GM18519 (cell line): Measurements from ENCODE around the gene BLACAT1.

Experiments
- ATAC-seq: cut with Tn5 transposase; IDR thresholded peaks from one replicate; pipeline ENCODE4 v1.9.1; 2021; ENCODE audit warnings: mild to moderate bottlenecking, moderate library complexity; ENCODE audit not compliant: unreplicated experiment, low FRiP score

Gene BLACAT1

DNA sequence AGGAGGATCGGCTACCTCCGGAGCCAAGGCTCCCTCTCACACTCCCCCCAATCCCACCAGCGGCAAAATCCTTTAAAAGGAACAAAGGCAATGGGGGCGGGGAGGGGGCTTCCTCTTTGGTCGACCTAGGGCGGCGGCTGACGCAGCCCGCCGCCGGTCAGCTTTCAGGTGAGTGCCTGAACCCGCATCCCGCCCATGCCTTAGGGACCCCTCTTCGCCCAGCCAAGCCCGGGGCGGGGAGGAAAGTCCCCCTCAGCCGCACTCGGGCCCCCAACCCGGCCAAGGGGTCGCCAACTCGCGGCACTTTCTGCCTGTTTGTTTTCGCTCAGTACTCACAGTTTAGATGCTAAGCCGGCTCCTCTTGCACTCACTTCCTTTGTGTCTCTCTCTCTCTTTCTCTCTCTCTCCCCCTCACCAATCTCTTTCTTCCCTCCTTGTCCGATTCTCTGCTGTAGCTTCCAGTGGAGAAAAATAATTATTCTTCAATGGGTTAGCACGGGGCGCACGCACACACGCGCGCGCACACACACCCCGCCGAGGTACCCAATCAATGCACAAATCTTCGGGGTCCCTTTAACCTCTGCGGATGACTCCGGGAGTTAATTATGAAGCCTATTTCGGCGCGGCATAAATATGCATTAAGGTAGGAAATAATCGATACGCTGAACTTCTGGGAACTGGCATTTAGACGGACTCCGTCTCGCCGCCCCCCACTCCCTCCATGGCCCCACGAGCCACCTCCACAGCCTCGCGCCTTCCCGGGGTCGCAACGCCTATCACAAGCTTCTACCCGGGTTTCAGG is at the start of gene BLACAT1:
Gene BLACAT1, minus strand, starts transcription at position 465 of the 802 bp plus-strand sequence.
- ATAC-seq = no peak

DNA sequence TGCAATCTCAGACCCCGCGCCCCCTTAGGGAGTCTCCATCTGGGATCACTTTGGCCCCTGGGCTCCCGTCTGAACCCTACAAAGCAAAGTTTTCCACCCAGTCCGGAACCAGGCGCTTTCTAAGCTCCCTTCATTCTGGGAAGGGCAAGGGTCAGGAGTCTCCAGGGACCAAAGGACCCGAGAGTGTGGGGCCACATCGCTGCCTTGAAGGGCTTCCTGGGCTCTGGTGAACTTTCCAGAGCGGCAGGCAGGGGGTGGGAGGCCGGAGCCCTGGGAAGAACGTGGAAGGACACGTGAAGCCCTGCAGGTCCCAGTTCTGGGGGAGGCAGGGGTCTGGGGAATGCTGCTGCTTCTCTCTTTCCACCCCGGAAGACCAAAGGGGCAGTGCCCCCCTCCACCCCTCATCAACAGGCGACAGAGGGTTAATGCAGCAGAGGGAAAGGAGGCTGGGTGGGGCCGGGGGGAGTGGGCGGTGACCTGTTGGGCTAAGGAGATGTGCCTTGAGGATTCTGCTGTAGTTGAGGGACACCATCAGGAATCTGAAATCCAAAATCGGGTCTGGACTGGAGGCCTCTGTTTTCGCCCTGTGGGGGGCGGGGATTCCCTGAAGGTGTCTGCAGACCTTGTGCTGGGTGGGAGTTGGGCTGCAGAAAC is 49.4 kb upstream of the BLACAT1 start:
- ATAC-seq = no peak

DNA sequence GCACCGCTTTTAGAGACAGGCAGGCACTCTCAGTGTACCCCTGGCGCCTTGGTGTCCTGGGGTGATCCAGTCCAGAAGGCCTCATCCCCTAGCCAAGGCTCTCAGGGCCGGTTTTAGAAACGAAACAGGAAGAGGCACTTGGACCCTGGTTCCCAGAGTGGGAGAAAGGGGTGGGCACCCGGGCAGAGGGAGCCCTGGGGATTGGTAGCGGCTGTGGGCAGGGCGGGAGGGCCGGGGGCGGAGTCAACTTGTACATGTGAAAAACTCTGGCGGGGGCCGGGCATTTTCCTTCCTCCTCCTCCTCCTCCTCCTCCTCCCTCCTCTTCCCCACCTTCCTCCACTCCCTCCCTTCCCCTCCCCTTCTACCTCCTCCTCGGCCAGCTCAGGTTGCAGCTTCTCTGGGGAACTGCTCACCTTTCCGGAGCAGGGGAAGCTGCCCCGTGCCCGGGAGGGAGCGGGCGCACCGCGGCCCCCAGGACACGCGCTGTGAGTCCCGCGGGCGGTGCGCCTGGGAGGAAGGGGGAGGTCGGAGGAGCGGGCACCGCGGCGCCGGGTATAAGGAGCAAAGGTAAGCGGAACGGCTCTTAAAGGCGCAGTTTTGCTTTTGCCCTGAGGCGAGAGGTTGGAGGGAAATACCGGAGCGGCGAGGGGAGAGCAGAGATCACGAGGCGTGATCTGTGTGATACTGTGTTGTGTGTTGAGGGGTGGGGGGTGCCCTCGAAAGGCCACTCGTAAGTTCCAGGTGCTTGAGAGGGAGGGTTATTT is 48.6 kb upstream of the BLACAT1 start, which contains the start of gene CDK18:
Gene CDK18, plus strand, starts transcription at position 359 of the 765 bp plus-strand sequence. CDS start 18,499 bp downstream, outside the sequence.
- ATAC-seq = no peak

DNA sequence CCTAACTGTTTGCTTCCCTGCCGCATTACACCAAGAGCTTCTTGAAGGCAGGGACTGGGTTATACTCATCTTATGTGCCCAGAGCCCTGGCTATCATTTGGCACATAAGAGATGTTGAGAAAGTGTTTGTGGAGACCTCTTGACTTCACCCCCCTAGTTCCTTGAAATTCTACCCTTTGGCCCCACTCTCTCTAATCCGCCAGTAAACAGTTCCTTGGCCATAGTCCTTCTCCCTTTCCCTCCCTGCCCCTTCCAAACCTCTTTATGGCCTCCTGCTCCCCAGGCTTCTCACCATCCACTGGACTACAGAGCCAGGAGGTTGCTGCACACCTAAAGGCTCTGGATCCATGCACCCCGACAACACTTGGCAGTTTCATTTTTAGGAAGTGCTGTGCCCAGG is 47.1 kb upstream of the BLACAT1 start:
- ATAC-seq = no peak

DNA sequence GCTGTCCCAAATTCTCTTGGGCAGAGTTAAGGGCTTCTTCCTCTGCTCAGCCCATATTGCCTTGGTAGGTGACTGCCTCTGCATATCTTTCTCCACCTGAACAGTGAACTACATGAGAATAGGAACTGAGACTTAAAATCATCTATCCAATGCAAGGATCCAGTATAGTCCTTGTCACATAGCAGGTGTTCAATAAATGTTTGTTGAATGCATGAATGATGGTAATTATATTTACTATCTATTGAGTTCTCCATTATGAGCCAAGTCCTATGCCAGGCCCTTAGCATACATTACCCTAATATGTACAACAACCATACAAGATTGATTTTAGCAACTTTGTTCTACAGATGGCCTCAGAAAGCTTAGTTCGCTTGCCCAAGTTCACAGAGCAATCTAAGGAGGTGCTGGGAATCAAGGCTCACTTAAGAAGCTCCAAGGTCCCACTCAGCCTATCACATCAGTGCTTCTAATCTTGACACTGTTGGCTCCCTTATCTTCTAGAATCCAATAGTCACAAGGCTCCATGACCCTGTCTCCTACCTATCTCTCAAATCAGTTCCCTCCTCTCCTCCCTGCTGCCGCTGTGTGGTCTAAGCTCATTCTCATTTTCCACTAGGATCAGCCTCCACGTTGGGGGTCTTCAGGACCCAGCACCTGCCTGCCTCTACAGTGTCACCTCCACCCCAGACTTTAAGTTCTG is 46.4 kb upstream of the BLACAT1 start:
- no peak for ATAC-seq

DNA sequence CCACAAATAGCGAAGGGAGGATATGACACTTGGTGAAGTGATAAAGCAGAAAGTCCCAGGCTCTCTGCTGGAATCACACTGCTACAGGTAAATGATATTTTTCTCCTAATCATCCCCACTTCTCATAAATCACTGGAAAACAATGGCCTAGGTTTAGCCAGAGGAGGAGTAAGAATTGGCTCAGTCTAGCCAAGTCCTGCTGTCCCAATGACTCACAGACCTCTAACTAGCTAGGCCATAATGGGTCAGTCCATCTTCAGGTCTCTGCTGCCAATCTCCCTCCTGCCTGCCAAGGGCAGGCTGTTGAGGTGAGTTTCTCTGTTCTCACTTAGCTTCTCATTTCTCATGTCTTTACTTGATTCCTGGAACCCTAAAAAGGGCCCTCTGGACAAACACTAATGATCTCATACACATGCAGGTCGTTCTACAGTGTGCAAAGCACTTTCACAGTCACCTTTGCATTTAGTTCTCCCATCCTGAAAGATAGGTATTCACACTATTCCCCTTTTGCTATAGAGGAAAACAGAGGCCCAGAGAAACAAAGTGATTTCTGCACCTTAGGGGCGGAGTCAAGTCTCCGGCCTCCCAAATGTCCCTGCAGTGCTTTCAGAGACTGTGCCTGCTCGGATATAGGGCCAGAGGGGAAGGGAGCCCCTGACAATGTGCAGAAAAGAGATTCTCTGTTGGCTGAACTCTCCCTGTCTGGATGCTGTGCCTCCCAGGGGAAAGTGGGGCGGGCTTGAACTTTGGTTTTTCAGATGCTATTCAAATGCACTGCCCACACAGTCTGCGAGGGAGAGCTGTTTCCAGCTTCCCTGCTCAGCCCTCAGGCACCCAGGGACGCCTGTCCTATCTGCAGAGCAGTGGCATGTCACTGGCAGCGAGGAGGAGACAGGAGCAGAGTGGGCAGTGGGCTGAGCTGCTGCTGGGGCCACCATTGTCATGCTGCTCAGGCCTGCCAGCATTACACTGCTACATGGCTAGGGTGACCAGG is 44.7 kb upstream of the BLACAT1 start:
- no peak for ATAC-seq

DNA sequence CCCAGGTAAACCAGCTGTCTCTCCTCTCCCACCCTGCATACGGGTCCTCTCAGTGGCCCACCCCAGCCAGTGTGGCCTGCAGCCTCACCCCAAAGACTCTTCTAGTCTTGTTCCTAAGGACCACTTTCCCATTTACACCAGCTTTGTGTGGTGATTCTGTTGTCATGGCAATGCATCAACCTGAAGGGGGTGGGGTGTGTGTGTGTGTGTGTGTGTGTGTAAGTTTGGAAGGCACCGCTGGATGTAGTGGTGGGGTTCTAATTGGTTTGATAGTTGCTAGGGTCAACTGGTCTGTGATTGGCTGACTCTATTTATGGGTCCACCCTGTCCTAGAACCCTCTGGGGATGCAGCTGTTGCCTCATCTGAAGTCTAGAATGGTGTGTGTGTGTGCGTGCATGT is 43.9 kb upstream of the BLACAT1 start:
- ATAC-seq = no peak

DNA sequence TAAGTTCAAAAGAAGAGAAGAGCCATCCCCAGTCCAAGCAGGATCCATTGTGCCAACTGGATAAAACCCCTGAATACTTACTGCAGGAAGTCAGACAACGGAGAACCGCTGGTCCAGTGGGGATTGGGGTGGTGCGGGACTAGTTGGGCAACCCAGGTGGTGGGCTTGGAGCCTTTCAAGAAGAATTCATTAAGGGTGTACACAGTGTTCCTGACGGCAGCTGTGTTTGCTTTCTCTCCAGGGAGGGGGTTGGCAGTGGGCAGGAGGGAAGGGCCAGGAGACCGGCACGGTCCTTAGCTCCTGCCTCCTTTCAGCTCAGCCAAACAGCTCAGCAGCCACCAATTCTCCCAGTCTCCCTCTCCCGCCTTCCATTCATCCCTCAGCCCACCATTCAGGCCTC is 41.5 kb upstream of the BLACAT1 start:
- ATAC-seq = no peak

DNA sequence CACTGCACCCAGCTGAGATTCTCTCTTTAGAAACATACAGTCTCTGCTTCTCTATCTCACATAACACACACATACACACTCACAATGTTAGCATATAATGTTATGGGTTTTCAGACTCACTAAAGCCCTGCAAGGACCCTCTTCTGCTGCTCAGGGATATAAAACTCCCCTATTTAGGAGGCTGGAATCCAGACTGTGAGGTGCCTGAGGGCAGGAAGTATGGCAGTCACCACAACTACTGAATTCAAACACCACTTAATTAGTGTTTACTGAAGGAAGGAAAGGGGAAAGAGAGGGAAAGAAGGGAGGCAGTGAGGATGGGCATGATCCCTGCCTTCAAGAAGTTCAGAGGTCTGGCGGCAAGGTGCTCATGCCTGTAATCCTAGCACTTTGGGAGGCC is 40.8 kb upstream of the BLACAT1 start:
- no peak for ATAC-seq

DNA sequence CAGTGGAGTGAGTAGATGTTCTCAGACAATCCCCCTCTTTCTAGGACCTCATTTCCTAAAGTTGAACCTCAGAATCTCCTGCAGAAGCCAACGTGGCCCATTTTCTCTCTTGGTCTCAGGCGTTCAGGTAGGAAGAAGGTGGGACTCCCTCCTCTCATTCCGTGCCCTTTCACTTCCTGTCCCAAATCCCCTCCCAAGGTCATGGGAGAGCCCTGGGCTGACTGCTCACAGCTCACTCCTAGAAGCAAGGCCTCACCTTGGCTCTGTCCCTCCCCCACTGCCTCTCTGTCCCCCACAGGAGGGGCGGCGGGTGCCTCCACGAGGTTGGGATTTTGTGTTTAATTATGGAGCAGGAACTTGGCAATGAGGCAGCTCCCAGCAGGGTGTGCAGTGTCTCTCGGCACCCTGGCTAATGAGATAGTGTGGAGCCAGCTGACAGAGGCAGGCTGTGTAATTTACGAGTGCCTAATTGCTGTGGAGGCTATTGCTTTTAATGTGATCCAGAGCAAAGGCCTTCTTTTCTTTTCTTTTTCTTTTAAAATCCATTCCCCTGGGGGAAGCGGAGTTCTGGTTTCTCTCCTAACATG is 39.5 kb upstream of the BLACAT1 start:
- ATAC-seq = no peak

DNA sequence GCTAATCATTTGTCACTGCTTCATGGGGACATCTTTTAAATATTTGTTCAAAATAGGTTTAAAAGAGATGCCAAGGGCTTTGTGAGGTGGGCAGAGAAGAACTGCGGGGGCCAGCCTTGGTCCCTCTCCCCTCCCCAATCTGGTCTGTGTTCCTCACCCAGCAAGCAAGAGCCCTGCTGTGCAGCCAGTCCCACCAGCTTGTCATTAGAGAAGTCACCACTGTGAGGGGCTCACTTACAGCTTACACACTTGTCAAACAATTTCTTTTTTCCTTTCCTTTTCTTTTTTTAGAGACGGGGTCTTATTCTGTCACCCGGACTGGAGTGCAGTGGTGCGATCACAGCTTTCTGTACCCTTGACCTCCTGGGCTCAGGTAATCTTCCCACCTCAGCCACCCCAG is 38.3 kb upstream of the BLACAT1 start:
- ATAC-seq = no peak

DNA sequence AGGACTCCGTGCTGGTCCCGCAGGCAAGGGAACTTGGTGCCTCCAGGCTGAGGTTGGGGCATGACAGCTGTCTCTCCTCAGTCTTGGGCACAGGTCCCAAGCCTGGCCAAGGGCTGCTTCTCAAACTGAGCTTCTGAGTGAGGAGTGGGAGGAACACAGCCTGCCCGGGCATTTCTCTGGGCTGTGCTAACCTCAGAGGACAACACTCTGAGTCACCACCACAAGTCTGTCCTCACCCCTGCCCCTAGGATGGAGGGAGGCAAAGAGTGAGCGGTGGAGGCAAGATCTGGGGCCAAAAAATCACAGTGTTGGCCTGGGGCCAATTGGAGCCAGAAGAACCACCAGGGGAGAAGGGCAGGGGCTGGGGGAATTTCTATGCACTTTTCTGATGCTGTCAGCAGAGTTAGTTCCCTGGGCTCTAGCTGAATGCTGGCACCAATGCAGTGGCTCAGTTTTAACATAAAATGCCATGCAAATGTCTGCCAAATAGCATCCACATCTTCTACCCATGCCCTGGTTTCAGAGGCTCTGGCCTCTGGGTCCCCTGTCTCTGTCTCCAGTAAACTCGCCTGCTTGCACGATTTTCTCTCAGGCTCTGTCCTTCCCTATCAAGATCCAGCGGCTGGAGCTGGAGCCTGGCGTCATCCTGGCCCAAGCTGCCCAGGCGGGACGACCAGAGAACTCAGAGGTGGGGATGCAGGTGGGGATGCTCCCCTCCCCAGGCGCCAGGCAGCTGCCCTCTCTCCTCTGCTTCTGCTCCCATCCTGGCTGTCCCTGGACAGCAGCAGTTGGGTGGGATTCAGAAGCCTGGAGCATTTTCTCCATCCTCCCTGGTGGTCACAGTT is 37.6 kb upstream of the BLACAT1 start:
- no peak for ATAC-seq

DNA sequence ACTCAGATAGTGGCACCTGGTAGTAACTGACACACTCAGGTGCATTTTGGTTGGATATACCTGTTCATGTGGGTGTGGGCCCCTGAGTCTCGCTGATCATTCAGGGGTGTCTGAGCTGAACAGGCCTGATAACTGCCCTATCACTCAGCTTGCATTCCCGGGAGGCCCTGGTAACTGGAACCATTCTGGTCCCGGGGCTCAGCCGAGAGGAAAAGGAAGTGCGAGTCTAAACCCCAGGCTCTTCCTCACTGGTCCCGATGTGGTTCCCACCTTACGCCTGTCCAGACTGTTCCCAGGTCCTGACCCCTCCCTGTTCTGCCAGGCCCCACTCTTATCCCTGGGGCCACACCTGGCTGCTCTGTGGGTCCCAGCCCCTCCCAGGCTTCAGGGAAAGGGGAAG is 36.9 kb upstream of the BLACAT1 start:
- no peak for ATAC-seq

DNA sequence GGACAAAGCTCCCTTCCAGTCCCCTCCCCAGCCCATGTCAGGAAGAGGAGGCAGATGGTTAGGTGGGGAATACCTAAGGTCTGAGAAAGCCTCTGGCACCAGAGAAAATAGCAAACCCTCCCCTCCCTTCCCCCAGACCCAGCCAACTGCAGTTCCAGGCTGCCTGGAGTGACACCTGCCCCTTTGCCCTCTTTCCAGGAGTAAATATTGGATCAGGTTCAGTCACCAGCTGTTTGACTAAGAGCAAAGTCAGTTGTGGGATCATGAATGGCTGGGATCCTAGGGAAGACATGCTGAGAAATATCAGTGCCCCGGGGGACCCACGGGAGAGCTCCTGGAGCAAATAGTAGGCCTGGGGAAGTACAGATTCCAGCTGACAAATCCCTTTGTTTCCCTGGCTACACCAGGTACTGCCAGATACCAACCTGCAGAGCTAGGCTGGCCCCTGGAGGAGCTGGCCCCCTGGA is 36.4 kb upstream of the BLACAT1 start:
- no peak for ATAC-seq

DNA sequence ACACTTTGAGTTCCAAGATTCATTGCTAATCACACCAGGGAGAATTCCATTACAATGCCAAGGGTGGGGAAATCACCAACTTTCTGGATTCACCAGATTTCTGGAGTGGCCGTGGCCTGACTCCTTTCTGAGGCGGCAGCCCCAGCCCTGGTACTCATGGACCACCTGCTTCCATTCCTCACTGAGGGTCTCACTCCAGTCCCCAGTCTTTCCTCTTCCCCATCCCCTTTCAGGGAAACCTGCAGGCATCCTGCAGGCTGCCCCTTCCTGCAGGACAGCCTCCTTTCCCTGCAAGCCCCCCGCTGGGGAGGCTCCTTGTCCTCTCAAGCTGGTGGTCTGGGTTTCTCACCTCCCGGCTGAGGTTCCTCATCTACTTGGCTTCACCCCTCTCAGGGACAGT is 35.9 kb upstream of the BLACAT1 start:
- no peak for ATAC-seq

DNA sequence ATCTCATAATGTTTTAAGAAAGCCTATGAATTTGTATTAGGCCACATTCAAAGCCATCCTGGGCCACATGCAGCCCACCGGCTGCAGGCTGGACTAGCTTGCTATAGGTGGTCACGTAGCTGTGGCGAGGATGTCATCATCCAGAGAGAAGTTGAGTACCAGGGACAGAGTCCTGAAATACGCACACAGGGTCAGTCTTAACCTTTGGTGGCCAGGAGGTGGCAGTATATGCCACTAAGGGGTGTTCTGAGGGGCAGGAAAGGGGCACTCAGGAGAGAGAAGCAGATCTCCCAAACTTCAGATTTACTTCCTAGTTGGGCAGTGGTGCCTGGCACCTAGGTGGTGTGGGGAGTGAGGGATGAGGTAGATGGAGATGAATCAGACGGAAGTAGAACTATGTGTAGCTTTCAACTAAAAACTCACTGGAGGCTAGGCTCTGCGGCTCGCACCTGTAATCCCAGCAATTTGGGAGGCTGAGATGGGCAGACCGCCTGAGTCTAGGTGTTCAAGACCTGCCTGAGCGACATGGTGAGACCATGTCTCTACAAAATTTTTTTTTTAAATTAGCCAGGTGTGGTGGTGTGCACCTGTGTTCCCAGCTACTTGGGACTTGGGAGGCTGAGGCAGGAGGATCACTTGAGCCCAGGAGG is 32.4 kb upstream of the BLACAT1 start:
- ATAC-seq = no peak

DNA sequence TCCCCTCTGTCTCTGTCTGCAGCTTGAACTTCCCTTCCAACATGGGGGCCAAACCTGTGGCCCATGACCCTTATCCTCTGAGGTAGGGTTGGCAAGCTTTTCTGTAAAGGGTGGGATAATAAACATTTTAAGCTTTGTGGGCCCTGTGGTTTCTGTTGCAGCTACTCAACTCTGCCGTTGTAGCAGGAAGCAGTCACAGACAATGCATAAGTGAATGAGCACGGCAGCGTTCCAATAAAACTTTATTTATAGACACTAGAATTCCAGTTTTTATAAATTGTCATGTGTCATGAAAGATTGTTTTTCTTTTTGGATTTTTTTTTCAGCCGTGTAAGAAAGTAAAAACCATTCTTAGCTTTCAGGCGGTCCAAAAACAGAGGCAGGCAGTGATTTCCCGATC is 30.4 kb upstream of the BLACAT1 start:
- ATAC-seq = no peak
